Islet of Langerhans (tissue), 1 donor: ENCODE measurements around the gene SERP2.

Experiments
- FAIRE-seq: peaks from one replicate; lab custom pipeline; 2011; peaks lifted over from hg19 to GRCh38; lab: Jason Lieb, UNC

Gene SERP2

GRCh38 chr13:44413095-44413494 lies 39.5 kb downstream of the SERP2 start:
- FAIRE-seq: no peak

- no peak for FAIRE-seq
These were observed 41.1 kb downstream of the SERP2 start for GRCh38 chr13:44414716-44415115.

GRCh38 chr13:44415815-44416214 lies 42.2 kb downstream of the SERP2 start:
- no peak for FAIRE-seq

GRCh38 chr13:44416301-44416700 lies 42.7 kb downstream of the SERP2 start:
- no peak for FAIRE-seq

GRCh38 chr13:44416744-44417143 lies 43.1 kb downstream of the SERP2 start:
- no peak for FAIRE-seq

- FAIRE-seq: no peak
These were observed 43.8 kb downstream of the SERP2 start for GRCh38 chr13:44417446-44417845.

GRCh38 chr13:44417876-44418275 lies 44.3 kb downstream of the SERP2 start:
- FAIRE-seq: no peak

- FAIRE-seq: no peak
These were observed 47.0 kb downstream of the SERP2 start for GRCh38 chr13:44420376-44421220.

- FAIRE-seq: no peak
These were observed 48.4 kb downstream of the SERP2 start for GRCh38 chr13:44421853-44422525.

- FAIRE-seq: no peak
These were observed 49.4 kb downstream of the SERP2 start for GRCh38 chr13:44422755-44423643.

- no peak for FAIRE-seq
These were observed 50.2 kb downstream of the SERP2 start for GRCh38 chr13:44423824-44424223.

GRCh38 chr13:44425041-44425814 lies 51.6 kb downstream of the SERP2 start:
- FAIRE-seq: no peak

GRCh38 chr13:44425815-44426078 lies 52.1 kb downstream of the SERP2 start:
- FAIRE-seq: no peak

GRCh38 chr13:44426461-44426860 lies 52.8 kb downstream of the SERP2 start:
- FAIRE-seq: no peak

GRCh38 chr13:44429311-44429710 lies 55.7 kb downstream of the SERP2 start:
- FAIRE-seq: no peak

GRCh38 chr13:44431150-44431549 lies 57.5 kb downstream of the SERP2 start:
- no peak for FAIRE-seq

- FAIRE-seq: no peak
These were observed 59.0 kb downstream of the SERP2 start for GRCh38 chr13:44432650-44433049.

GRCh38 chr13:44433863-44434765 lies 60.5 kb downstream of the SERP2 start:
- no peak for FAIRE-seq

- FAIRE-seq: peak; percentile 72
These were observed 61.1 kb downstream of the SERP2 start for GRCh38 chr13:44434766-44435141.

- FAIRE-seq: peak; percentile 97
These were observed 61.7 kb downstream of the SERP2 start for GRCh38 chr13:44435142-44435918.
